Keratinocyte (primary cell): ENCODE measurements around the gene KRTAP2-2.

Experiments
- CTCF ChIP-seq, 3 experiments: IDR thresholded peaks in 1 of 3; conservative IDR thresholded peaks in 1 of 3; optimal IDR thresholded peaks in 1 of 3; 2 replicates in 2 of 3; 3 replicates in 1 of 3; pipeline versions ENCODE3 to v1.5.1; 2011; ENCODE audit warnings: low read length in 3 of 3, mild to moderate bottlenecking in 3 of 3, moderate library complexity in 2 of 3, control low read depth in 1 of 3, inconsistent platforms in 1 of 3; ENCODE audit not compliant: insufficient read depth in 2 of 3; ENCODE audit errors: extremely low read depth in 1 of 3
- EZH2 ChIP-seq: IDR thresholded peaks from one replicate; pipeline ENCODE4 v1.6.1; 2012; ENCODE audit warnings: inconsistent platforms, mild to moderate bottlenecking, low read length, moderate library complexity

DNA sequence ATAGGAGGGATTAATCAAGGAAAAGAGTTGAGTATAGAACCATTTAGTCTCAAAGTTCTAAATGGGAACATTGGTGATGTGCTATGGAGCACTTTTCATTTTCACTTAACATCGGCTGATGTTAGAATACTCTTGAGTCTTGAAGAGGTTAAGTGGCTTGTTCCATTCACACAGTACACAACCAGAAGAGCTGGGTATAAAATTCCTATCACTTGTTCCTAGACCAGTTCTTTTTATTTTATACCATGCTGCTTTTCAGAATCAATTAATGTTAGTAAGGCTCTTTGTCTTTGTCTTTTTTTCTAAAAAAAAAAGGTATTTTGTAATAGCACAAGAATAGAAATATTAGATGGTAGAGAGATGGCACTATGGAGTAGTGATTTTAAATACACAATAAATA is 12.1 kb downstream of the KRTAP2-2 start:
- TF ChIP-seq CTCF (optimal IDR thresholded peaks at IDR 0.05 in 1 of 3, IDR thresholded peaks at IDR 0.05 in 1 of 3, conservative IDR thresholded peaks at IDR 0.05 in 1 of 3; ENCODE audit: extremely low read depth in 1 of 3, insufficient read depth in 2 of 3, low read length in 3 of 3) (no peak), EZH2 (no peak)
